Kidney tubule cell (primary cell): ENCODE measurements around the gene RSPRY1.
"Not testable (repeated sequence)": the region's sequence is repeated elsewhere in the genome, so short reads cannot be mapped to it uniquely, and the experiment has no call there.

Experiments
- DNase-seq: peaks from one replicate; pipeline ENCODE4 v3.0.0-alpha.2; 2018; ENCODE audit warnings: low spot score

Gene RSPRY1

DNA sequence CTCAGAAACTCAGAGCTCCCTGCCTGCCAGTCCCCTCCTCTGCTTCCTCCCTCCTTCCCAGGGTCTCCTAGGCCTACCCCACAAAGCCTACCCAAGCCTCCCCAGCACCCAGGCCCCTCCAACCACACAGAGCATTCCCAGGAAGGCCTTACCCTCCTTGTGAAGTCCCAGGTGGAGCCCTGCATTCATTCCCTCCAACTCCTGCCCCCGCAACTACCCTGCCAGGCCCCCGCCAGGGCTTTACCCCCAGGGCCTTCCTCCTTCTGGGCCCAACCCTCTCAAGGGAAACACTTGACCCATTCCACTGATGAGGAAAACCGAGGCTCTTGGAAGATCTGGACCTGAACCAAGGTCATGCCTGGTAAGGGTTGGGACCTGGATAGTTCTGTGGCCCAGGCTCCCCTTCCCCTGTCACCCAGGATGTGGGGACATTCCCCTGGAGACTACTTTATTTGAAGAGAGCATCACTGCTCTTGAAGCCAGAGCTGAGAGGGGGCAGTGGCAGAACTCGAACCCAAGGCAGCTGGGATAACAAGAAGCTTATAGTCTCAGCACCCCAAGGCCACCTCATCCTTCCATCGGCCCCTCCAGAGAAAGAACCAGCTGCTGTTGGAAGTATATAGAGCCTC is 85.9 kb downstream of the RSPRY1 start:
- DNase-seq, result no peak

DNA sequence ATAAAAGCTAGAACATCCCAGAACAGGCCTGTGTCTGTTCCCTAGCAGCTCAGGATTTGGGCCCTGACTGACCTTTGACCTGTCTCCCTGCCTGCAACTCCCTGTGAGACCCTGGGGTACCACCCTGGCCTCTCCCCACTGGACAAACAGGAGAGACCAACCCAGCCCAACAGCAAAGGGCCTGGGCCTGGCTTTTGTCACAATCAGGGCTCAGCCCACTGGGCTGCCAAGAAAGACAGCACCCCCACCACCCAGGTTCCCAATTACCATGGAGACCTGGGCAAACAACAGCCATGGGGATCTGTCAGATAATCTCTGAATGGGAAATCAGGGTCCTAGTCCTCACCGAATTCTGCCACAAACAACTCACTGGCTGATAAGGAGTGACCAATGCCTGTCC is 87.2 kb downstream of the RSPRY1 start:
- DNase-seq, result no peak

DNA sequence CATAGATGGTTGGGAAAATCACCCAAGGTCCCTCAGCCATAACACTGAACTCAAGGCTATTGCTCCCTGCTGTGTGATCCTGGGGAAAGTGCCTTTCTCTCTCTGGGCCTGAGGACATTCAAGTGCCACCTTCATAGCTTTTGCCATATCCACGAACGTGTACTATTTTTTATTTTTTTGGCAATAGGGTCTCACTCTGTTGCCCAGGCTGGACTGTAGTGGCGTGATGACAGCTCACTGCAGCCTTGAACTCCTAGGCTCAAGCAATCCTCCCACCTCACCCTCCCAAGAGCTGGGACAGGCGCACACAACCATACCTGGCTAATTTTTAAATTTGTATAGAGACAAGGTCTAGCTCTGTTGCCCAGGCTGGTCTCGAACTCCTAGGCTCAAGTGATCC is 87.7 kb downstream of the RSPRY1 start:
- no peak for DNase-seq

DNA sequence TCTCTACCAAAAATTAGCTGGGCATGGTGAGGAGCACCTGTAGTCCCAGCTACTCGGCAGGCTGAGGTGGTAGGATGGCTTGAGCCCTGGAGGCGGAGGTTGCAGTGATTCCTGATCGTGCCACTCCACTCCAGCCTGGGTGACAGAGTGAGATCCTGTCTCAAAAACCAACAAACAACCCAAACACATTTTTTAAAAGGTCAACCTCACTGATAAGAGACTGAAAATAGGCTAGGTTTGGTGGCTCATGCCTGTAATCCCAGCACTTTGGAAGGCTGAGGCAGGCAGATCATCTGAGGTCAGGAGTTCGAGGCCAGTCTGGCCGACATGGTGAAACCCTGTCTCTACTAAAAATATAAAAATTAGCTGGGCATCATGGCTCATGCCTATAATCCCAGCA is 89.8 kb downstream of the RSPRY1 start:
- not testable (repeated sequence) for DNase-seq

DNA sequence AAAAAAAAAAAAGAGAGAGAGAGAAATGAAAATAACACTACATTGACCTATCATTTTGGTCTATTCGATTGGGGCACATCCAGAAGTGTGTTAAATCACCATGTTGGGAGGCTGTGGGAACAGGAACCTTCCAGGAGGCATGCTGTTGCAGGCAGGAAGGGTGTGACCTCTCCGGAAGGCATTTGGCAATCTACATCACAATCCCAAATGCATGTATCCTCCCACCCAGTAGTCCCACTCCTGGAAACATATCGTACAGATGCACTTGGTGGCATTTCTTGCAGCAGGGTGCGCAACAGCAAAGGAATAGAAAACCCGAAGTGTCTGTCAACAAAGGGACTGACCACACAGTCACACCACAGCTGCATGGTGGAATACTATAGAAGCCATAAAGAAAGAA is 90.5 kb downstream of the RSPRY1 start:
- no peak for DNase-seq

DNA sequence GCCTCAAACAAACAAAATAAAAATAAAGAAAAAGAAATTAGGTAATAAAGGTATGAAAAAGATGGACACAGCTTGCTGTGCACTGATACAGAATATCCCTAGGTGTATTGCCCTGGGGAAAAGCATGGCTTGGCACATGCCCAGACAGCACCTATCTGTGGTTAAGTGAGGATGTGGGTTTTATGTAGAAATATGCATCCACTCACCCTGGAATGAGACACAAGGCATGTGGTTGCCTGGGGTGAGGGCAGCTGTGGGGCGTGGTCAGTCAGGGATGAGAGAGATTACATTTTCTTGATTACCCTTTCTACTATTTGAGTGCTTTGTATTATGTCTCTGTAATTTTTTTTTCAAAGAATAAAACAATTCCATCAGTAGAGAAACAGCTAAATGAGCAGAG is 91.5 kb downstream of the RSPRY1 start:
- DNase-seq, result peak; percentile 98

DNA sequence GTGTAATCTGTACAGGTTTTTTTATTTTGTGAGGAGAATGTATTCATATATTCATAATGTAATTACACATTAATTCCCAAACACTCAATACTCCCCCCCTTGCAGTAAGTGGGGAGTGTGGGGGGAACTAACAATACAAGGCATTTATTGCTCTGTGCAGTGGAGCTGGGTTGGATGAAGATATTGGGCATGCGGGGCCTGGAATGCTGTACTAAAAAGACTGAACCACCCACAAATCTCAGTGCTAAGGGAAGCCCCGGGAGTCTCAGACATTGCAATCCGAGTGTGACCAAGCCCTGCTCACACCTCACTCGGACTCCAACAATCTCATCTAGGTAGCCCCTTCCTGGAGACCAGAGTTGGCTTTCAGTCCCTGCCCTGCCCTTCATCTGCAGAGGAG is 92.4 kb downstream of the RSPRY1 start:
- DNase-seq, result no peak

DNA sequence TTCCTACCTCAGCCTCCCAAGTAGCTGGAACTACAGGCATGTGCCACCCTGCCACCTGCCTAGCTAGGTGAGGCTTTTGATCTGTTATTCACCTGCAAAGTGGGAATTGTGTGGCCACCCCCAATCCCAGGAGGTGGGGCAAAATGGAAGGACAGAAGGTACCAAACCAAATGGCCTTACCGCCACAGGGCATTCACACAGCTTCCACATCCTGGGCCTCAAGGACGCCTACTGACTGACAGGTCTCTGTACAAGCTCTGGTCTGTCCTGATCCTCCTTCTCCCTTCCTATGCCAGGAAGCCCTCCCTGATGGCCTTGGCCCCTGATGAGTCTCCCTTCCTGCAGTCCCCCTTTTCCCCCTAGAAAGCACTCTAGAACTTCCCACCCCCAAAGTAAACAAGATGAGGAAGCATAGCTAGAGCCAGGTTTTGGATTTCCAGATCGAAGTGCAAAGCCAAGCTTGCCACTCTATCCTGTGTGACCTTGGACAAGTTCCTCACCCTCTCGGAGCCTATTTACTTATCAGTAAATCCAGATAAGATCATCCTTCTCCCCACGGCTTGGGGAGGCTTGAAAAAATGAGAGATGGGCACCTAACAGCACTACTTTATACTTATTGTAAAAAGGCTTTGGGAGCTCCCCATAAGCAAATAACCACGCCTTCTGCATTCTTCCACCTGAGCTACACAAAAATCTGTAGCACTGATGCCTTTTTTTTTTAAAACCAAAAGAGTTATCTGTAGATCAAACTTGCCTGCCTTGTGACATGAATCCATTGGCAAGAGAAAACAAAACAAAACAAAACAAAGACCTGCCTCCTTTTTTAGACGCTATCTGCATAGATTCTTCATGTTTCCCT is 93.9 kb downstream of the RSPRY1 start:
- no peak for DNase-seq

DNA sequence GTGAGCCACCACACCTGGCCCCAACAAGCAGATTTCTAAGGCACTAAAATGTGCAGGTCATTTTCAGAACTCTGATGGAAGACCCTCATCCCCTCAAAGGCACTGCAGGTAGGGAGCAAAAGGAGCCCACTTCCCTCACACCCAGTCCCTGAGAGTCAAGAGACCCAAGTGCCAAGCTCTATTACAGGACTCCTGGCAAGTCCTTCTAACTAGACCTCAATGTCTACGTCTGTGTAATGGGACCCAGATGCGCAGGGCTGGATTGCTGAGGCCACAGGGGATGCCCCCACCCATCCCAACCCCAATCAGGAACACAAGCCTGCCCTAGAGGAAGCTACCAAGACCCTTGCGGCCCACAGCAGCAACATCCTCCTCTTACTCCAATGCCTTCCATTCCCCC is 95.7 kb downstream of the RSPRY1 start:
- DNase-seq, result no peak

DNA sequence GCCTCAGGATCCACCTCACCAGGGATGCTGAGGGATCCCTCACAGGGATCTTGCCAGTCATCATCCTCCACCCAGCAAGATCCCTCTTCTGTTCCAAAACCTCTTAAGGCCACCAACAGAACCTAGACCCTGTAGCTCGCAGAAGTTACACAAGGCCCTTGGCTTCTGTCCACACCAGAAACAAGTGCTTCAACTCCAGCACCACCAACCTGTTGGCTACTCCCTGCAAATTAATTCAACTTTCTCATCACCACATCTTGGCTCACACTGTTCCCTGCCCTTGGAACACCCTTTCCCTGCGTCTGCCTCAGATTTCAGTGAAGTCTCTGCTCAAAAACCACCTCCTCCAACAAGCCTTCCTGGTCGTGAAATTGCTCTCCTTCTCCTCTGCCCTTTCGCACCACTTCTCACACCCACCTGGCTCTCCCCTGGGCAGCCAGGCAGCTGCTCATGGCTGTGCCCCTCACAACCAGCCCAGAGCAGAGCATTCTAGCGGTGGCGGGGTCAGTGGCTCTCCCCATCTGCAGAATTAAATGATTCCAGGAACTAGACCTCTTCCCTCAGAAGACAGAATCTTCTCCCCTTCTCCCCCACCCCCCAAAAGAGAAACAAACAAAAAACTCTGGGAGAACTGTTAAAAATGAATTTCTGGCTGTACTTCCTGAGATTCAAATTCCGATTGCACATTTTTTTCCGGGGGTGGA is 96.5 kb downstream of the RSPRY1 start:
- DNase-seq, result no peak

DNA sequence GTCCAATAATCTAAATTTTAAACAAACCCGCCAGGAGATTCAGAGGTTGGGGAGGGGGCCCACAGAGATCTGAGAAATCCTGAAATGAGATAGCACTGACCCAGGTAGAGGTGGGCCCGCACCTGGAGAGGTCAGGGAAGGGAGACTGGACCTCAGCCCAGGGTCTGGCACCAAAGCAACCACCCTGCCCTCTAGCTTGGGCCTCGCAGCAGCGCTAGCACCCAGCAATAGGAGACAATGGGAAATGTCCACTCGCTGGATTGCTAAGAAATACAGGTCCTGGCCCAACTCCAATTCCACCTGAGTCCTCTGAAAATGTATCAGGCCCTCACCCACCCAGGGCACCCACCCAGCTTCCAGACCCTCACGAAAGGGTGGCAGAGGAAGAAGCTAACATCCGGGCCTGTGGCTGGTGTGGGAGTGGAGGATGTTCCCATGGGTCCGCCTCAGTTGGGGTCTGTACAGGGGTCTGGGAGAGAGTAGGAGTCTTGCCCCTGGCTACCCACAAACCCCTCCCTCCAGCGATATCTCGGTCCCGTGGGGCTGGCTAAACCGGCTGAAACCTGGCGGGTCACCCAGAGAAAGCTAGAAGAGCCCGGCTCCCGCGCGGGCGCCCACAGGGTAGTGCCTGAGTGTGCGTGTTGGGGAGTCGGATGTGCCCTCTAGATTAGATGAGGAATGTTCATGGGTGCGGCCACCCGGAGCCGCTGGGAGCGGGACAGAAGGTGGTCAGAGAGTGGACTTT is 97.3 kb downstream of the RSPRY1 start:
- DNase-seq, result no peak

DNA sequence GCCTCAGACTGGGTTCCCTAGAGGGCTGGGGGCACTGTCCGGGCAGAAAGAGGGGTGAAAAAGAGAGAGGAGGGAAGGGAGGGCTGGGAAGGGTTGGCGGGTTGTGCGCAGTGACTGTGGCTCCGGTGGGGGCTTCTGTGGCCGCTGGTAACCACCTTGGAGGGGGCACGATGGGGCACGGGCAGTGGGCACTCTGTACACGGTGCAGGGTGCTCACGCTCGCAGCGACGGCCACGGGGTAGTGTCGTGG is 97.8 kb downstream of the RSPRY1 start:
- no peak for DNase-seq

DNA sequence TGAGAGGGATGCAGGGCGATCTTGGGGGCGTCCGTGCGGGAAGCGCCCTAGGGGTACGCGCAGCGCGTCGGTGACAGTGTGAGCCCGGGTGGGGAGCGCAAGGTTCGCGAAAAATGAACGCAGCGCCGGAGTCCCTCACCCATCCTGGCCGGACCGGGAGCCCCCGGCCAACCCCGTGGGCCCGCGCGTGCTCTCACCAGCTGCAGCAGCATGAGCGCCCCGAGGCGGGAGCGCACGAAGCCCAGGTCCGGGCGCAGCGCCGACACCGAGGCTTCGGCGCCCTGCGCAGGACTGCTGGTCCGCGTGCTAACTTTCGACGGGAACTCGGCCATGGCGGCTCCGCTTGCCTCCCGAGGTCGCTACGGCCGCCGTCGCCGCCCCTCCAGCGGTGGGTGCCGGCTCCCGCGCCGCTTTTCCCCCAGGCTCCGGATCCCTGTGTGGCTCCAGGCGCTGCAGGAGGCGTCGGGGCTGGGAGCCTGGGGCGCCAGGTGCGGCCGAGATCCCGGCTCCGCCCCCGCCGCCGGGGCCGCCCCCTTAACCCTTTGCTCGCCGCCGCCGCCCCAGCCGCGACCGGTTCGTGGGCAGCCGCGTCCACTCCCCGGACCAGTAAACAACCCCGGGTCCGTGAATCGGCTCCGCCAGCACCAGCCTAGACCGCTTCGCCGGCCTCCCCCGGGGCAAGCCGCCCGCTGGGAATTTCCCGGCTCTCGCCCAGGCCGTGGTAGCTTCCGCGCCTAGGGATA is 98.3 kb downstream of the RSPRY1 start, which contains the start of gene PLLP:
Gene PLLP, minus strand, starts transcription at position 464 of the 743 bp plus-strand sequence. Its CDS starts 132 bp downstream, at position 332.
- DNase-seq, result peak; percentile 65

DNA sequence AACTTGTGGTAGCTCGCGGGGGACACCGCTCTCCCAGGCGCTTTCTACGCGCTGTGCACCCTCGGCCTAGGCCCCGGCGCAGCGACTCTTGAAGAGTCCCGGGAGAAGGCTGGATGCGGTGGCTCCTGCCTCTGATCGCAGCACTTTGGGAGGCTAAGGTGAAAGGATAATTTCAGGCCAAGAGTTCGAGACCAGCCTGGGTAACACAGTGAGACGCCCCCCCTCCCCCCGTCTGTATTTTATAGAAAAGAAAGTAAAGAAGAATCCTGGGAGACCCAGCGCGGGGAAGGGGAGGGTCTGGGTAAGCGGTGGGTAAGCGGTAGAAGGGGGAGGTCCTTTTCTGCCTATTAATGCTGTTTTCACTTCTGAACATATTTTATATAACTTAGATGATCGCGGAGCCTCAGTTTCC is 98.8 kb downstream of the RSPRY1 start:
- DNase-seq, result no peak

DNA sequence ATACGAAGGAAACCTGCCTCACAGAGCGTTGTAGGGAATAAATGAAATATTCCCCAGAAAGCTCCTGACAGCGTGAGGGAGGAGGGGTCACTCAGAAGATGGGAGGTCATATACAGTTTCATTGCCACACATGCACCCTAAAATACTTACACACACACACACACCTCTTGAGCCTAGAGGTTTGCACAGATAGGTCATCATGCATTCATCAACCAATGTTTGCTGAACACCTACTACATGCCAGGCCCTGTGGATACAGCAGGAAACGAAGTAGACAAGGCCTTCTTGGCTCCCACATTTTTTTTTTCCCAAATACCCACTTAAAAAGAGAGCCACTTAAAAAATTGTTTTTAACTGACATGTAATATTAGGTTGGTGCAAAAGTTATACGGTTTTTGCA is 99.2 kb downstream of the RSPRY1 start:
- no peak for DNase-seq

DNA sequence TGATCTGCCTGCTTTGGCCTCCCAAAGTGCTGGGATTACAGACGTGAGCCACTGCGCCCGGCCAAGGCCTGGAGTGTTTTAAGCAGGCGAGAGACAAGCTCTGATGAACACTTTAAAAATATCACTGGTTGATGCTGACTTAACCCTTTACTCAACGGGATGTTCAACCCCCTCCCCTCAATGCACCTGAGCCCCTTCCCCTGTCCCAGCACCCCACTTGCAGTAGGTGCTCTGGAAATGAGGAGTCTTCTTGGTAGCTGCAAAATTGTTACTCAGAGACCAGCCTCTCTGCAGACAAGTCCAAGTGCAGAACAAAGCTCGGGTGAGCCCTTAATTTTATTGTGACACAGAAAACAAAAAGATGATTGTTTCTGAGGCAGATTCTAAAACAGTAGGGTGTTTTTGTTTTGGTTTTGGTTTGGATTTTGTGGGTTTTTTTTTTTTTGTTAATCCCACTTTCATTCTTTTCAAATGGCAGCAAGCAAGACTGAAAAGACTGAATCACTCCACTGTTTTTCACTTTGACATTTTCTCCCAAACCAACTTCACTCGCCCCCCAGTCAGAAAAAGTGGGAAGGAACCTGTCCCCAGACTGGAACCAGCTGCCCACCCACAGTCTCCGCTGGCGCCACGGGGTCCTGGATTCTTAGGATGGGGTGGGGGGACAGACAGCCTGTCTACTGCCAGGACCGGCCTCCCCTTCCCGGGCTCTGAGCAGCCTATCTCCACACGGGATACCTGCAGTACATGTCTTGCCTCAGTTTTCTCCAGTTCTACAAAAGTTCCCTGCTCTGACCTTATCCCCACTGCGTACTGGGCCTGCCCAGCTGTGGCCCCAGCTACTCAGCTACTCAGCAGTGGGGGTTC is 103.5 kb downstream of the RSPRY1 start:
- no peak for DNase-seq
